CD14-positive monocyte (primary cell): ENCODE results near the gene AGO3. TPM values are rescaled to one million over a fixed set of nuclear protein-coding genes. Genes with fewer than 3 reads are reported as not detected.

Source experiments
- DNase-seq, 3 donors: peaks; one replicate each; pipeline ENCODE4 v3.0.0-alpha.2; 2011 to 2022
- H2AFZ ChIP-seq: 2 replicates; pipeline ENCODE4 v1.6.0; 2012; ENCODE audit warnings: mild to moderate bottlenecking, low read depth, low read length, inconsistent platforms; ENCODE audit not compliant: insufficient read depth, poor library complexity, severe bottlenecking
- H3K27ac ChIP-seq, 2 donors: 1 replicate in 1 of 2; 2 replicates in 1 of 2; pipeline ENCODE4 v1.5.1; 2012 to 2013; ENCODE audit warnings: low read length in 2 of 2, control low read depth in 1 of 2, inconsistent platforms in 1 of 2, low read depth in 1 of 2, mild to moderate bottlenecking in 1 of 2
- H3K27me3 ChIP-seq, 2 donors: one replicate each; pipeline versions ENCODE4 v1.6.0 to v1.6.1; 2011 to 2013; ENCODE audit warnings: low read length in 2 of 2; ENCODE audit not compliant: control insufficient read depth in 2 of 2, insufficient read depth in 2 of 2
- H3K36me3 ChIP-seq, 2 donors: replicated peaks in 1 of 2; 1 replicate in 1 of 2; 2 replicates in 1 of 2; pipeline versions ENCODE4 v1.5.1 to v1.6.1; 2012 to 2013; ENCODE audit warnings: low read length in 2 of 2, control low read depth in 1 of 2, inconsistent platforms in 1 of 2, mild to moderate bottlenecking in 1 of 2; ENCODE audit not compliant: insufficient read depth in 2 of 2, control insufficient read depth in 1 of 2
- H3K4me1 ChIP-seq, 2 donors: 1 replicate in 1 of 2; 2 replicates in 1 of 2; pipeline versions ENCODE4 v1.5.1 to v1.6.1; 2012 to 2013; ENCODE audit warnings: low read length in 2 of 2, control low read depth in 1 of 2, inconsistent platforms in 1 of 2, mild to moderate bottlenecking in 1 of 2, moderate library complexity in 1 of 2; ENCODE audit not compliant: insufficient read depth in 2 of 2, control insufficient read depth in 1 of 2
- H3K4me2 ChIP-seq: replicated peaks from 2 replicates; pipeline ENCODE3; 2012; ENCODE audit warnings: low read length, moderate library complexity, mild to moderate bottlenecking; ENCODE audit not compliant: poor library complexity, severe bottlenecking; ENCODE audit errors: extremely low read depth
- H3K4me3 ChIP-seq, 3 experiments: fragments of 200-600 bp in 1 of 3; sonication (generic) in 1 of 3; replicated peaks in 1 of 3; 1 replicate in 2 of 3; 2 replicates in 1 of 3; pipeline ENCODE4 v1.5.1; 2011 to 2013; ENCODE audit warnings: low read length in 3 of 3, mild to moderate bottlenecking in 3 of 3, control low read depth in 2 of 3, low read depth in 2 of 3, inconsistent platforms in 1 of 3, moderate library complexity in 1 of 3
- H3K79me2 ChIP-seq: 2 replicates; pipeline ENCODE4 v1.6.0; 2012; ENCODE audit warnings: mild to moderate bottlenecking, control low read depth, inconsistent platforms, low read length, moderate library complexity; ENCODE audit not compliant: insufficient read depth
- H3K9ac ChIP-seq: 2 replicates; pipeline ENCODE4 v1.6.0; 2017; ENCODE audit warnings: low read length, mild to moderate bottlenecking; ENCODE audit not compliant: insufficient read depth, poor library complexity, severe bottlenecking
- H3K9me3 ChIP-seq, 2 donors: replicated peaks in 1 of 2; 1 replicate in 1 of 2; 2 replicates in 1 of 2; pipeline versions ENCODE4 v1.5.1 to v1.6.1; 2012 to 2013; ENCODE audit warnings: low read length in 2 of 2, control low read depth in 1 of 2; ENCODE audit not compliant: control insufficient read depth in 1 of 2, insufficient read depth in 1 of 2
- H4K20me1 ChIP-seq: 2 replicates; pipeline ENCODE4 v1.6.0; 2012; ENCODE audit warnings: mild to moderate bottlenecking, low read length, control low read depth, moderate library complexity; ENCODE audit not compliant: insufficient read depth
- H3K27ac Mint-ChIP-seq, 7 donors: one replicate each; pipeline ENCODE4 v1.8.0; 2020; ENCODE audit warnings: mild to moderate bottlenecking in 7 of 7, mixed read lengths in 7 of 7, moderate library complexity in 6 of 7, inconsistent platforms in 2 of 7
- H3K27me3 Mint-ChIP-seq, 3 donors: one replicate each; pipeline ENCODE4 v1.8.0; 2021 to 2022; ENCODE audit warnings: low read depth in 3 of 3, mild to moderate bottlenecking in 3 of 3, mixed read lengths in 3 of 3, moderate library complexity in 3 of 3, inconsistent platforms in 1 of 3
- H3K36me3 Mint-ChIP-seq, 2 donors: one replicate each; pipeline ENCODE4 v1.8.0; 2020; ENCODE audit warnings: mixed read lengths in 2 of 2, inconsistent platforms in 1 of 2, mild to moderate bottlenecking in 1 of 2
- H3K4me1 Mint-ChIP-seq: one replicate; pipeline ENCODE4 v1.8.0; 2020; ENCODE audit warnings: mild to moderate bottlenecking, mixed read lengths
- H3K4me3 Mint-ChIP-seq, 2 donors: one replicate each; pipeline ENCODE4 v1.8.0; 2020; ENCODE audit warnings: mild to moderate bottlenecking in 2 of 2, mixed read lengths in 2 of 2, moderate library complexity in 1 of 2
- H3K9me3 Mint-ChIP-seq, 7 donors: one replicate each; pipeline ENCODE4 v1.8.0; 2020 to 2022; ENCODE audit warnings: mixed read lengths in 7 of 7, mild to moderate bottlenecking in 6 of 7, moderate library complexity in 6 of 7, inconsistent platforms in 2 of 7
- CTCF ChIP-seq: fragments of 200-600 bp; IDR thresholded peaks from one replicate; pipeline ENCODE4 v1.8.0; 2022; ENCODE audit warnings: antibody characterized with exemption, mild to moderate bottlenecking
- WGBS: methylation state at CpG from one replicate; pipeline ENCODE4 v1.1.5; 2013; ENCODE audit warnings: missing lambda C conversion rate; ENCODE audit not compliant: insufficient coverage; 5-methylcytosine and 5-hydroxymethylcytosine counted together
- intact Hi-C, 2 donors: fragments of 100-400 bp; cut with micrococcal nuclease; formaldehyde crosslinking; loops; one replicate each; pipeline versions ENCODE4 v1.15.0 to v1.15.1; 2023
- polyA plus RNA-seq, 3 donors: library from polyadenylated mRNA; depleted of rRNA in 1 of 3; unstranded in 2 of 3; stranded (reverse) in 1 of 3; fragments of 300-500 nt in 2 of 3; fragments of >200 nt in 1 of 3; fragmentation: Illumina TruSeq in 2 of 3; gene quantifications; 1 replicate in 2 of 3; 2 replicates in 1 of 3; pipeline ENCODE4 v1.2.3, GENCODE V29; 2012 to 2021

AGO3 gene
- polyA plus RNA-seq, 3 donors: 6.3 to 9.0 (median 8.3) TPM

GRCh38 chr1:36095760-36096405, 165.0 kb downstream of the AGO3 start:
- no peaks in the 10 kb centered on the region for H3K9me3 ChIP-seq
- no peaks in the 10 kb centered on the region for H3K27me3 ChIP-seq
- TF ChIP-seq CTCF: no peak
- Mint-ChIP-seq H3K9me3 (peaks cover 0 to 2% (median 0%) of the 10 kb centered on the region in 7 donors), H3K27ac (peak overlapping the region; percentile 79 to 94 (median 90)), H3K36me3 (peaks cover 41 to 59% of the 10 kb centered on the region in 2 donors), H3K27me3 (peaks cover 0 to 6% (median 0%) of the 10 kb centered on the region in 3 donors), H3K4me1 (peaks cover 44% of the 10 kb centered on the region), H3K4me3 (no peak overlapping the region)
- H4K20me1 ChIP-seq: peaks cover 15% of the 10 kb centered on the region
- peak overlapping the region; percentile 37 for H3K4me2 ChIP-seq
- H3K4me1 ChIP-seq: peaks cover 38 to 43% of the 10 kb centered on the region in 2 donors
- H3K9ac ChIP-seq: no peak overlapping the region
- WGBS: 40% methylated on average over 1 of the region's 15 CpGs
- DNase-seq: peak; percentile 61 to 71 (median 69)
- H3K36me3 ChIP-seq: peaks cover 44 to 60% of the 10 kb centered on the region in 2 donors
- H3K79me2 ChIP-seq: peaks cover 23% of the 10 kb centered on the region
- peak overlapping the region; percentile 79 for H2AFZ ChIP-seq
- H3K27ac ChIP-seq: peak overlapping the region; percentile 67 to 90
- no peak overlapping the region for H3K4me3 ChIP-seq
- intact Hi-C loops: loop anchor here in 1 of 2 donors (5.0 kb wide), 1 partner anchor 91 kb away; no protein-coding TSS in a partner anchor

- H4K20me1 ChIP-seq: peaks cover 6% of the 10 kb centered on the region
- H3K4me3 ChIP-seq: no peak overlapping the region
- Mint-ChIP-seq H3K36me3 (peaks cover 36 to 51% of the 10 kb centered on the region in 2 donors), H3K4me1 (peaks cover 44% of the 10 kb centered on the region), H3K9me3 (peaks cover 0 to 3% (median 0%) of the 10 kb centered on the region in 7 donors), H3K4me3 (no peak overlapping the region), H3K27ac (peak overlapping the region; percentile 79 to 94 (median 90)), H3K27me3 (peaks cover 0 to 6% (median 0%) of the 10 kb centered on the region in 3 donors)
- peaks cover 36 to 51% of the 10 kb centered on the region in 2 donors for H3K36me3 ChIP-seq
- peaks cover 14% of the 10 kb centered on the region for H3K79me2 ChIP-seq
- no peak for DNase-seq
- no peak overlapping the region for H3K9ac ChIP-seq
- 76% methylated on average over 6 of the region's 16 CpGs for WGBS
- no peak for TF ChIP-seq CTCF
- H3K27me3 ChIP-seq: no peaks in the 10 kb centered on the region
- intact Hi-C loops: loop anchor here in 1 of 2 donors (5.0 kb wide), 1 partner anchor 91 kb away; no protein-coding TSS in a partner anchor
- no peak overlapping the region for H3K4me2 ChIP-seq
- peak overlapping the region; percentile 67 to 90 for H3K27ac ChIP-seq
- H2AFZ ChIP-seq: peak overlapping the region; percentile 79
- no peaks in the 10 kb centered on the region for H3K9me3 ChIP-seq
- H3K4me1 ChIP-seq: peaks cover 38 to 43% of the 10 kb centered on the region in 2 donors
Measured at GRCh38 chr1:36096500-36097432, 165.9 kb downstream of the AGO3 start.
